Duodenal mucosa (tissue), 2 donors: ENCODE measurements around the gene KIF23.
"Not testable (repeated sequence)": the region's sequence is repeated elsewhere in the genome, so short reads cannot be mapped to it uniquely, and the experiment has no call there.

Source experiments
- H3K27ac ChIP-seq: one replicate; pipeline ENCODE4 v1.7.0; 2013; ENCODE audit warnings: low read depth, low read length
- H3K27me3 ChIP-seq, 2 donors: one replicate each; pipeline ENCODE4 v1.7.0; 2013; ENCODE audit warnings: low read length in 2 of 2, control low read depth in 1 of 2; ENCODE audit not compliant: insufficient read depth in 2 of 2, control insufficient read depth in 1 of 2
- H3K36me3 ChIP-seq, 2 donors: one replicate each; pipeline ENCODE4 v1.7.0; 2013; ENCODE audit warnings: low read length in 2 of 2, control low read depth in 1 of 2; ENCODE audit not compliant: insufficient read depth in 2 of 2, control insufficient read depth in 1 of 2
- H3K4me1 ChIP-seq, 2 donors: one replicate each; pipeline ENCODE4 v1.7.0; 2013; ENCODE audit warnings: low read length in 2 of 2, control low read depth in 1 of 2; ENCODE audit not compliant: insufficient read depth in 2 of 2, control insufficient read depth in 1 of 2
- H3K4me3 ChIP-seq, 2 donors: one replicate each; pipeline ENCODE4 v1.7.0; 2013; ENCODE audit warnings: low read length in 2 of 2, low read depth in 1 of 2
- H3K9ac ChIP-seq, 2 donors: one replicate each; pipeline ENCODE4 v1.7.0; 2013; ENCODE audit warnings: low read length in 2 of 2, low read depth in 1 of 2
- H3K9me3 ChIP-seq, 2 donors: one replicate each; pipeline ENCODE4 v1.7.0; 2013; ENCODE audit warnings: low read length in 2 of 2, control low read depth in 1 of 2; ENCODE audit not compliant: control insufficient read depth in 1 of 2

The KIF23 gene

DNA sequence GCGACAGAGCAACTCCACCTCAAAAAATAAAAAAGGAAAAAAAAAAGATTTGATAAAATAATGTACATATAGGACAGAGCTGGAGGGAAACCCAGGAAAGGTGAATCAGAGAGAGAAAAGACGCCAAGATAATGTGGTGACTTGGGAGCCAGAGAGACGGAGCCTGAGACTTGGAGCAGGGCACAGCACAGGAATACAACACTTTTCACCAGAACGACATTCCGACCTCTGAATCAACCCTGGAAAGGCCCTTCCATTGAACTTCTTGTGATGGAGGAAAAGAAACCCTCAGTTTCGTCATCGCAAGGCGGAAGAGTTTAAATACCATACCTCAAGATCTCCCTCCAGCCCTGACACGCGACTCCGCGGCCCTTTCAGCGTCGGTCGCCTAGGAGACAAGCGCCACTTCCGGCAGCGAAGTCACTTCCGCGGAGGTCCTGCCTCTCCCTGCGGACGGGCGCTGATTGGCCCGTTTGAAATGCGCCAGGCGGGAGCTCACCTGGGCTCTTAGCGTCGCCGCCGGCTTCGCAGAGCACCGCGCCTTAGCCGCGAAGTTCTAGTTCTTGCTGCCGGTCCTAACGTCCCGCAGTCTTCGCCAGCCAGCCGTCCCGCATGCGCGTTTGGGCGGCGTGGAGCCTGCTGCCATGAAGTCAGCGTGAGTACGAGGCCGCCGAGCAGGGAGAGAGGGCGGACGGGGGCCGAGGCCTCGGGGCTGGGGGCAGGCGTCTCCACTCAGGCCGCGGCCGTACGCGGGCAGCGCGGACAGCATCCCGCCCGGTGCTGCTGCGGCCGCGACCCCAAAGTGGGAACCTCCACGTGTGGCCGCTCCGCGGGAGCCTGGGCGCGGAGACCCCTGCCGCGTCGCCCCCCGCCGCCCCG lies at the start of gene KIF23:
KIF23 (plus strand) TSS at position 528 of the 879 bp plus-strand sequence; CDS start at position 645, 117 bp downstream.
- Histone ChIP-seq H3K4me3 (peak within 1 kb of the TSS; percentile 81 to 82), H3K27me3 (no peaks in the 10 kb centered on the region), H3K9me3 (no peaks in the 10 kb centered on the region), H3K27ac (no peak within 1 kb of the TSS), H3K36me3 (no peaks in the 10 kb centered on the region), H3K9ac (peak within 1 kb of the TSS; percentile 51 to 71), H3K4me1 (peaks cover 0 to 4% of the 10 kb centered on the region in 2 donors)

DNA sequence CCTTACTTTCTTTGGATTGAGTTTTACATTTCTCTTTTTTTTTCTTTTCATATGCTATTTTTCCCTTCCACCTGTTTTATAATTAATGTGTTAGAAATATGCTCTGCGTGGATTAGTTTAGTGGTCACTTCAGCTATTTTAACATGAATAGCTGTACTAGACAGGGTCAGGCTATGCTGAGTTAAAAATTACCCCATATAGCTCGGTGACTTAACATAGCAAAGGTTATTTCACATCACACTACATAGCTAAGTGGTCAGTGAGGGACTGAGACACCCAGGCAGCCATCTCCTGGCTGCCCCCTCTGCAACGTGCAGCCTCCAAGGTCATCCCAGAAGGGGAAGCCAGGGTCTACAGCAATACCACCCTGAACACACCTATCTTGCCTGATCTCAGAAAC lies 46.9 kb upstream of the KIF23 start:
- Histone ChIP-seq H3K9ac (no peak overlapping the region), H3K27ac (no peak overlapping the region), H3K4me3 (no peak overlapping the region), H3K9me3 (no peaks in the 10 kb centered on the region), H3K36me3 (no peaks in the 10 kb centered on the region), H3K4me1 (no peaks in the 10 kb centered on the region), H3K27me3 (no peaks in the 10 kb centered on the region)

DNA sequence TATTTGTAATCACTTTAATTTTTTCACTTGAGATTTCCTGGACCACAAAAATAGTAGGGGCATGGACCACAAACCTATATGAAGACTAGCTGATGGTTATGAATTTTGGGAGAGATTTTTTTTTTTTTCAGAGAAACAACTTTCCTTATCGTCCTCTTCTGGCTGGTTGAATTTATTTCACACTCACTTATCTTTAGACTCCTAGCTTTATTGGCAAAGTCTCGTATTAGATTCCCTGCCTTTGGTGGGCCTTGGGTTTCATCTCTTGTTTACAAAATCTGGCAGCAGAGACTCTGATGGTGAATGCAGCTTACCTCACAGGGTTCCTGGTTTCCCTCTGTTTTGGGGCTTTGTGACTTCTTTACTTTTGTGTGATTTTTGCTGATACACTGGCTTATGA lies 44.5 kb upstream of the KIF23 start:
- Histone ChIP-seq H3K27ac (no peak overlapping the region), H3K36me3 (no peaks in the 10 kb centered on the region), H3K4me1 (no peaks in the 10 kb centered on the region), H3K9ac (no peak overlapping the region), H3K4me3 (no peak overlapping the region), H3K9me3 (no peaks in the 10 kb centered on the region), H3K27me3 (no peaks in the 10 kb centered on the region)

DNA sequence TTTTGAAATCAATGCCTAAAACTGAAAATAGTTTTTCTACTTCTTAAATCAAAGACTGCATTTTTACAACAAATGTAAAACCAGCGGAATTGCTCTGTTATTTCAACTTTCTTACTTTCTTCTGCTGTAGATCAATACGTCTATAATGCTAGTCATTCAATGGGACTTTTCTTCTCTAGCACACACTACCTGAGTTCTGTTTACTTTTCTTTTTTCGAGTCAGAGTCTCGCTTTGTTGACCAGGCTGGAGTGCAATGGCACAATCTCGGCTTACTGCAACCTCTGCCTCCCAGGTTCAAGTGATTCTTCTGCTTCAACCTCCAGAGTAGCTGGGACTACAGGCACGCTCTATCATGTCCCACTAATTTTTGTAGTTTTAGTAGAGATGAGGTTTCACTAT lies 40.7 kb upstream of the KIF23 start:
- H3K9me3 ChIP-seq: no peaks in the 10 kb centered on the region
- no peak overlapping the region for H3K9ac ChIP-seq
- no peaks in the 10 kb centered on the region for H3K36me3 ChIP-seq
- no peak overlapping the region for H3K27ac ChIP-seq
- H3K4me3 ChIP-seq: no peak overlapping the region
- H3K27me3 ChIP-seq: no peaks in the 10 kb centered on the region
- H3K4me1 ChIP-seq: no peaks in the 10 kb centered on the region

DNA sequence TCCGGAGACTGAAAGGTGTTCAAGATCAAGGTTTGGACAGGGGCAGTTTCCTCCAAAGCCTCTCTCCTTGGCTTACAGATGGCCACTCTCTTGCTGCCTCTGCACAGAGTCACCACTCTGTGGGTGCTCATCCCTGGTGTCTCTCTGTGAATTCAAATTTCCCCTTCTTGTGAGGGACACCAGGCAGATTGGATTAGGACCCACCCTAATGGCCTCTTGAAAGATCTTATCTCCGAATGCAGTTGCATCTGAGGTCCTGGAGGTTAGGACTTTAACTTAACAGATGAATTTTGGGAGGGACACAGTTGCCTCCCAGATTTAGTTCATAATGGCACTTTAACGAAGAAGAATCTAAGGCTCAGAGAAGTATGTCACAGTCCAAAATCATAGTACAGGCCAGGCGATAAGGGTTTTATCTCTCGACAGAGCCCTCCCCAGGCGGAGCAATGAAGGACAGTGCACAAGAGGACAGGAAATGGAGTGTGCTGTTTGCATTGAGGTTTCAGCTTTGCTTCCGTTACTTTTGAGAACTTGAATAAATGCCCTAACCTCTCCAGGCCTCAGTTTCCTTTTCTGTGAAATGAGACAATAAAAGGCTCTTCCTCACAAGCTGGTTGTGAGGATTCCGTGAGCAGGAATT lies 38.9 kb upstream of the KIF23 start:
- Histone ChIP-seq H3K27ac (no peak overlapping the region), H3K4me3 (no peak overlapping the region), H3K4me1 (peaks cover 0 to 3% of the 10 kb centered on the region in 2 donors), H3K9me3 (no peaks in the 10 kb centered on the region), H3K9ac (no peak overlapping the region), H3K27me3 (no peaks in the 10 kb centered on the region), H3K36me3 (no peaks in the 10 kb centered on the region)

DNA sequence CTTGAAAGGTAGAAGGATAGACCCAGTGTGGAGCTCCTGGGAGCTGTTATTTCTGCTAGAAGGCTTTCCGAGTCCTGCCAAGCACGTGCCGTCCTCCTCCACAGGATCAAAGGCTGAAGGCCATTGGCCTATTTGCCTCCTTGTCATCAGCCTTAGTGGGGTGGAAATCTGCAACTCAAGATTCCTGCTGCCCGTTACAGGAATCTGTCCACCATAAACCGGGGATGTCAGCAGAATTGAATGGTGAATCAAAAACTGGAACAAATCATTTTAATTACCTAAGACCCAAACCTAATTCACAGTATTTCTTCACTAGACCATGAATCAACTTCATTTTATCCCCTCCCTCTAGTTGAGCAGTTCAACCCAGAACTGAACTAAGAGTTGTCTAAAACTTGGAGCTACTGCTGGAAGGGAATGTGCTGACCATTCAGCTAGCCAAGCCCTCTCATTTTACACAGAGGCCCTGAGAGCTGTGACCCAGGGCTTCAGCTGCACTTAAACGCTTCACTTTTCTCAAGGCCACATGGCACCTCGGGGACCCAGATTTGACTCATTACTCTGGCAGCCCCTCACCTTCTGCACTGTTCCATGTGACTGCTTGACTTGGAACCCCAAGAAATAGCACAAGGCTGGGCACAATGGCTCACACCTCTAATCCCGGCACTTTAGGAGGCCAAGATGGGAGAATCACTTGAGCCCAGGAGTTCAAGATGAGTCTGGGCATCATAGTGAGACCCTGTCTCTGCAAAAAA lies 36.8 kb upstream of the KIF23 start:
- Histone ChIP-seq H3K27ac (no peak overlapping the region), H3K9ac (no peak overlapping the region), H3K27me3 (no peaks in the 10 kb centered on the region), H3K4me3 (no peak overlapping the region), H3K9me3 (no peaks in the 10 kb centered on the region), H3K36me3 (no peaks in the 10 kb centered on the region), H3K4me1 (peaks cover 0 to 3% of the 10 kb centered on the region in 2 donors)

DNA sequence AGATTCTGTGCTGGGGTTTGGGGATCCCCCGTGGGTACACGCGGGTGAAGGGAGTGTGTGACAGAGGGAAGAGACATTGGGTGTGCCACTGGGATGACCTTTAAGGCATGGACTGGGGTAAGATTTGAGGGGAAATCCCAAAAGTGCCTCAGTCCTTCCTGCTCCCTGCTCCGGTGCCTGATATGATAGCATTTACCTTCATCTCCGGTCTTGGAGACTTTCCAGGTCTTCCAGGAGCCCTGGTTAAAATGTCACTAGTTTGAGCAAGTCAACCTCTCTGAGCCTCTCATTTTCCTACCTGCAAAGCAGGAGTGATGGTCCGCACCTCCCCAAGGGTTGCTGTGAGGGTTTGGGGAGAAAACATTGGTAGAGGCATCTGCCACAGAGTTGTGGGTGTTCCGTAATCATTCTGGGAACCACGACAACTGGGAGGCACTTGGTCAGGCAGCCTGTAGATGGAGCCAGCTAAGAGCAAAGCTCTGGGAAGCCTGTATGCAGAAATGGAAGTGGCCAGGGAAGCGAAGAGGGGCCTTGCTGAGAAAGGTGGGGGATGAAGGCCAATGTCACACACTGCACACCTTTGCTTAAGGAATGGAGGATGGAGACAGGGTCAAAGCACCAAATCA lies 33.9 kb upstream of the KIF23 start:
- no peak overlapping the region for H3K4me3 ChIP-seq
- no peak overlapping the region for H3K9ac ChIP-seq
- H3K9me3 ChIP-seq: no peaks in the 10 kb centered on the region
- H3K27ac ChIP-seq: no peak overlapping the region
- H3K4me1 ChIP-seq: peaks cover 0 to 3% of the 10 kb centered on the region in 2 donors
- no peaks in the 10 kb centered on the region for H3K27me3 ChIP-seq
- no peaks in the 10 kb centered on the region for H3K36me3 ChIP-seq

DNA sequence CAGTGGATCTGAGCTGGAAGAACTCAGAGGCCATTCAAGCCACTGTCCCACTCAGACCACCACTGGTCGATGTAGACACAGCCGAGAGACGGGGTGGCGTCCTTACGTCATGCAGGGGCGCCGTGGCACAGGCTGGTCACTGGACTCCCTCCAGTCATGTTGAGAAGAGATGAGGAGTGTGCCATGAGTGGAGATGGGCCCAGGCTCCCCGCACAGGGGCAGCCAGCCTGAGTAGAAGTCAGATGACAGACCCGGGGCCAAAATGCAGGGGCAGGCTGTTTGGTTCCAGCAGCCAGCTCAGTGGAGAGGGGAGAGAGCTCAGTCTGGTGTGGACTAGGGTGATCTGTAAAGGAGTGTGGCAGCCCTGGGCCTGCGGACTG lies 33.4 kb upstream of the KIF23 start:
- no peak overlapping the region for H3K4me3 ChIP-seq
- no peaks in the 10 kb centered on the region for H3K27me3 ChIP-seq
- no peak overlapping the region for H3K9ac ChIP-seq
- H3K4me1 ChIP-seq: peaks cover 0 to 3% of the 10 kb centered on the region in 2 donors
- H3K9me3 ChIP-seq: no peaks in the 10 kb centered on the region
- no peak overlapping the region for H3K27ac ChIP-seq
- no peaks in the 10 kb centered on the region for H3K36me3 ChIP-seq

DNA sequence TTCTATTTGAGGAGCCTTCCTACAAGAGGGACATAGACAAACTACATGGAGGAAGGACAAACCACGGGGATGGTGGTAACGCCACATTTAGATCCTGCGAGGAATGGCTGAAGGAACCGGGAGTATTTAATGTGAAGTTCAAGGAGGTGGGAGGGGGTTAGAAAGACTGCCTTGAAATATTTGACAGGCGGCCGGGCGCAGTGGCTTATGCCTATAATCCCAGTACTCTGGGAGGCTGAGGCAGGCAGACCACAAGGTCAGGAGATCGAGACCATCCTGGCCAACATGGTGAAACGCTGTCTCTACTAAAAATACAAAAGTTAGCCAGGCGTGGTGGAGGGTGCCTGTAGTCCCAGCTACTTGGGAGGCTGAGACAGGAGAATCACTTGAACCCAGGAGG lies 32.0 kb upstream of the KIF23 start:
- not testable (repeated sequence) for H3K4me1 ChIP-seq, H3K36me3 ChIP-seq, H3K9ac ChIP-seq, H3K27me3 ChIP-seq, H3K4me3 ChIP-seq, H3K27ac ChIP-seq, H3K9me3 ChIP-seq

DNA sequence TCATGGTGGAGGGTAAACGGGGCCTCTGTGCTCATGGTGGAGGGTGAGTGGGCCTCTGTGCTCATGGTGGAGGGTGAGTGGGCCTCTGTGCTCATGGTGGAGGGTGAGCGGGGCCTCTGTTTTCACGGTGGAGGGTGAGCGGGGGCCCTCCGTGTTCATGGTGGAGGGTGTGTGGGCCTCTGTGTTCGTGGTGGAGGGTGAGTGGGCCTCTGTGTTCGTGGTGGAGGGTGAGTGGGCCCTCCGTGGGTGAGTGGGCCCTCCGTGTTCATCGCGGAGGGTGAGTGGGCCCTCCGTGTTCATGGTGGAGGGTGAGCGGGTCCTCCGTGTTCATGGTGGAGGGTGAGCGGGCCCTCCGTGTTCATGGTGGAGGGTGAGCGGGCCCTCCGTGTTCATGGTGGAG lies 30.1 kb upstream of the KIF23 start:
- not testable (repeated sequence) for H3K4me3 ChIP-seq, H3K27ac ChIP-seq, H3K4me1 ChIP-seq, H3K9ac ChIP-seq, H3K36me3 ChIP-seq, H3K27me3 ChIP-seq, H3K9me3 ChIP-seq
